Inferior parietal cortex (tissue), 1 donor: ENCODE measurements around the gene PPCS.
A peak's percentile ranks its signal among the peaks of the same experiment; 100 is the strongest.
"Not testable (repeated sequence)": the region's sequence is repeated elsewhere in the genome, so short reads cannot be mapped to it uniquely, and the experiment has no call there.

Source experiments
- DNase-seq: peaks from one replicate; pipeline ENCODE4 v3.0.0-alpha.2; 2016; ENCODE audit errors: extremely low spot score

Gene PPCS

GRCh38 chr1:42453386-42453785 lies 3.0 kb upstream of the PPCS start:
- DNase-seq: no peak

GRCh38 chr1:42454403-42454802 lies 1.9 kb upstream of the PPCS start:
- DNase-seq: no peak

- DNase-seq: peak; percentile 51
These were observed 379 bp downstream of the PPCS start for GRCh38 chr1:42456754-42457089.

GRCh38 chr1:42461196-42461595 lies 4.9 kb downstream of the PPCS start:
- DNase-seq: no peak

- DNase-seq: peak; percentile 91
These were observed 6.8 kb downstream of the PPCS start, which contains the start of gene CCDC30 for GRCh38 chr1:42462828-42463763. CCDC30 (plus strand) TSS chr1:42463286; CDS start chr1:42480552, 17,266 bp downstream.

- peak; percentile 5 for DNase-seq
These were observed 7.6 kb downstream of the PPCS start for GRCh38 chr1:42463921-42464320.

- DNase-seq: no peak
These were observed 9.7 kb downstream of the PPCS start for GRCh38 chr1:42466030-42466429.

- no peak for DNase-seq
These were observed 13.4 kb downstream of the PPCS start for GRCh38 chr1:42469727-42470126.

- DNase-seq: no peak
These were observed 20.3 kb downstream of the PPCS start for GRCh38 chr1:42476605-42477004.

- not testable (repeated sequence) for DNase-seq
These were observed 21.0 kb downstream of the PPCS start for GRCh38 chr1:42477354-42477753.

GRCh38 chr1:42477775-42478174 lies 21.4 kb downstream of the PPCS start:
- DNase-seq: no peak

- no peak for DNase-seq
These were observed 23.3 kb downstream of the PPCS start for GRCh38 chr1:42479621-42480020.

GRCh38 chr1:42480921-42481320 lies 24.6 kb downstream of the PPCS start:
- no peak for DNase-seq

- no peak for DNase-seq
These were observed 26.4 kb downstream of the PPCS start for GRCh38 chr1:42482635-42483153.

GRCh38 chr1:42484382-42484781 lies 28.0 kb downstream of the PPCS start:
- DNase-seq: no peak

- no peak for DNase-seq
These were observed 33.9 kb downstream of the PPCS start for GRCh38 chr1:42490237-42490636.

GRCh38 chr1:42502031-42502430 lies 45.7 kb downstream of the PPCS start:
- not testable (repeated sequence) for DNase-seq

GRCh38 chr1:42504535-42505128 lies 48.3 kb downstream of the PPCS start:
- DNase-seq: no peak

- no peak for DNase-seq
These were observed 50.2 kb downstream of the PPCS start for GRCh38 chr1:42506576-42506975.
